ENCODE results near the gene CACNA2D3. TPM values are rescaled to one million over a fixed set of nuclear protein-coding genes. Genes with fewer than 3 reads are reported as not detected.

CACNA2D3 gene
- total RNA-seq, 1 donor = 4.3 TPM

DNA sequence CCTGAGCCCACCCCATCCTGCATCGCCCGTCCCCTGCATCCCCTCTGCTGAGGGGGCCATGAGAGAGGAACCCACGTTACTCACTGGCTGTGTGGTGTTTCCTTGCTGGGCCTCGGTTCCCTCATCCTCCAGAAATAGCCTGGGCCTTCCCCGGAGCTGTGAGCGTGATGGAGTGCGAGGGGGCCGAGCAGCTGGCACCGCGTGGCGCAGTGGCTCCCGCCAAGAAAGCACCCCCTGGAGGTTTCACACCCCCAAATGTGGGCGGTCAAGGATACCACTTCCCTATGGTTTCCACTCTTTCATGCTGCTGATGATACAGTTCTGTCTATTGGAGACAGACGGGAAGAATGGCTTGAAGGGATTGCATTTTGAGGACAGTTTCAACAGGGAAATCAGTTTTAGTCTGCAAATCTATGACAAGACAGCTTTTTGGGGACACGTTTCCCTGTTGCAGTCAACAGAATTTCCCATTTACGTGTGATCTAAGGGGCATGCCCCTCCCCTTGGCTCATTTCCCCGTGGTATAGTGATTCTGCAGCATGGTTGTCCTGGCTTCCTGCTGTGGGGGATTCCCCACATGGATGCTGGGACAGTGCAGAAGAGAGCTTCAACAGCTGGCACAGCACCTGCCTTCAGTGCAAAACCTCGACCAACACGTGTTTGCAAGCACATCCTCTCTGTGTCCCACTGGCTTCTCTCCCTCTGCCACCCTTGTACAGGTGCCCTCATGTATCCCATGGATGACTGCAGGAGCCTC is 428.0 kb downstream of the CACNA2D3 start:
- H3K4me3 ChIP-seq (ENCODE audit: low read depth, low read length) = no peak overlapping the region
- DNase-seq (ENCODE audit: low read depth) = no peak
- TF ChIP-seq, protein P1, sequence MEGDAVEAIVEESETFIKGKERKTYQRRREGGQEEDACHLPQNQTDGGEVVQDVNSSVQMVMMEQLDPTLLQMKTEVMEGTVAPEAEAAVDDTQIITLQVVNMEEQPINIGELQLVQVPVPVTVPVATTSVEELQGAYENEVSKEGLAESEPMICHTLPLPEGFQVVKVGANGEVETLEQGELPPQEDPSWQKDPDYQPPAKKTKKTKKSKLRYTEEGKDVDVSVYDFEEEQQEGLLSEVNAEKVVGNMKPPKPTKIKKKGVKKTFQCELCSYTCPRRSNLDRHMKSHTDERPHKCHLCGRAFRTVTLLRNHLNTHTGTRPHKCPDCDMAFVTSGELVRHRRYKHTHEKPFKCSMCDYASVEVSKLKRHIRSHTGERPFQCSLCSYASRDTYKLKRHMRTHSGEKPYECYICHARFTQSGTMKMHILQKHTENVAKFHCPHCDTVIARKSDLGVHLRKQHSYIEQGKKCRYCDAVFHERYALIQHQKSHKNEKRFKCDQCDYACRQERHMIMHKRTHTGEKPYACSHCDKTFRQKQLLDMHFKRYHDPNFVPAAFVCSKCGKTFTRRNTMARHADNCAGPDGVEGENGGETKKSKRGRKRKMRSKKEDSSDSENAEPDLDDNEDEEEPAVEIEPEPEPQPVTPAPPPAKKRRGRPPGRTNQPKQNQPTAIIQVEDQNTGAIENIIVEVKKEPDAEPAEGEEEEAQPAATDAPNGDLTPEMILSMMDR (IDR thresholded peaks at IDR 0.05; ENCODE audit: insufficient read depth, low read depth, low read length) = no peak

DNA sequence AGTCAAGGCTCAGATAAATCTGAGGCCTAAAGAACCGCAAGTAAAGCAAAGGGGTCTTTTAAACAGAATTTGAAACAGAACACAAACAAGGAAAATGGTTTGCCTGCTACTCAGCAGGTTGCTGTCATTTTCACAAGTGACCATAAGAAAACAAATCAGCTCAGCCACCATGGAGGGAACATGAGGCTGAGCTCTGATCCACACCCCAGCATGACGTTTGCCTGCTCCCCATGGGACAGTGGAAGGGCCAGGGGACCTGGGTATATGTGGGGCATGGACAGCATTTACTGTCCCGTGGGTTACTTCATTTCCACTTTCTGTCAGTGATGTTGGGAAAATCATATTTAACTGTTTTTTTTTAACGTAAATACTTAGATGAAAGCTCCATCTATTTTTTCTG is 434.3 kb downstream of the CACNA2D3 start:
- TF ChIP-seq, protein P1 (IDR thresholded peaks at IDR 0.05; ENCODE audit: insufficient read depth, low read depth, low read length) = no peak
- DNase-seq (ENCODE audit: low read depth) = no peak
- H3K4me3 ChIP-seq (ENCODE audit: low read depth, low read length) = no peak overlapping the region

DNA sequence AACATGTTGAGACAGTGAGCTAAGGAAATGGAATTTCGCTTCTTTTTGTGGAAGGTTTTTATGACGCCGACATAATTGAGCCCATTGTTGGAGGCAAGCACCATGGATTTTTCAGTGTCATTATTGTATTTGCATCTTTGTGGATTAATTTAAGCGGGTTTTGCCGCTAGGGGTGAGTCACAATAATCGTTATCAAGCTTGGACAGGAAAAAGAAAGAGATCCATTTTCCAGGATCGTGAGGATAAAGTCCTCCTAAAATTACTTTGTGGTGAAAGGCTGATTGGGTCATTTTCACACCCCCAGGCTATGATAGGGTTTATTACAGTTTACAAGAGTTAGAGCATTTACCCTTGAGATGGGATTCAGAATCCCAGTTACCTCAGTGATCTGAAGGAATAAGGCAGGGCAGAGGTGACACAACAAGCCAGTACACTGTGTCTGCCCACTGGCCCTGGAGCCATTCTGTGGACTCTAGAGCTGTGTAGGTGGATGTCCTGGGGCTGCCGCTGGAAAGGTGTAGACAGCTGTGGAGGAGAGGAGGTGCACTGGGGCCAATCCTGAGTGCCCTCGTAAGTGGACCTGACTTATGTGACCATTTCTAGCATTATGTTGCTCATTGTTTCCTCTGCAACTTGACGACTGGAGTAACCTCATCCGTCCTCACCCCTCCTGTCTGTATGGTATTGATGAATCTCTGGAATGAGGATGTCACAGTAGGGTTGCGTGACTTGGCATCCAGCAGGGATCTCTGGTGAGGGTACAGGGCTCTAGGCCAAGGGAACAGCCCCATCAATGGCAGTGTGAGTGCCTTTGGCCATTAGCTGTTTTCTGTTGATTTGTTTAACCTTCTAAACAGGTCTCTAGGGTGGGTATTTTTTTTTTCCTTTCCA is 435.4 kb downstream of the CACNA2D3 start:
- no peak for DNase-seq (ENCODE audit: low read depth)
- TF ChIP-seq, protein P1 (IDR thresholded peaks at IDR 0.05; ENCODE audit: insufficient read depth, low read depth, low read length) = no peak
- H3K4me3 ChIP-seq (ENCODE audit: low read depth, low read length) = no peak overlapping the region

DNA sequence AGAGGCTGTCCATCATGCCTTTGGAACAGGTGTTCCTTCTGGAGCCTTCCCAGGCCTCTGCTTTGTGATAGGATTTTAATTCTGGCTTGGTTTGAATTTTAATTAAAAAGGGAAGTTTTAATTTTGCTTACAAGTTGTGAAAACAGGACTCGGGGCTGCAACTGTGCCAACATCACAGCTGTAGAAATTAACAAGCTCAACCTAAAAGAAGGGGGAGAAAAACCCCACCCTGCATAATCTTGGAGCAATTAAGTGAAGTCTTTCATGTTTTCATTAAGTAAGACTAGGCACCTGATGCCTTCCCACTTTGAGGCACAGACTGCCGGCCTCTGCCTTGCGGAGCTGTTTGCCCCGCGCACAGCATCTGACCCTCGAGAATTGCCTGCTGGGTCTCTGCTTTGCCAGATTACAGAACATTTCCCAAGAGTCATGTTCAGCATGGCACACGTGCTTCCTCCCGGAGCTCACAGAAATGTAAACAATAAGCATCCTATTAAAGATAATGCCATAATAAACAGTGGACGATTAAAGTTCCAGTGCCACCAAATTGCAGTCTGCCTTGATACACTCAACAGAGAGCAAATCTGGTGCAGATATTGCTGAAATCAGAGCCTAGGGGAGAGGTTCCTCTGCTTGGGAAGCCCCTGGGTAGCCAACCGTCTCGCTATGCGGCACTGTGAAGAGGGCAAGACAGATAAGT is 441.3 kb downstream of the CACNA2D3 start:
- DNase-seq (ENCODE audit: low read depth) = no peak
- no peak overlapping the region for H3K4me3 ChIP-seq (ENCODE audit: low read depth, low read length)
- TF ChIP-seq, protein P1 (IDR thresholded peaks at IDR 0.05; ENCODE audit: insufficient read depth, low read depth, low read length) = no peak

DNA sequence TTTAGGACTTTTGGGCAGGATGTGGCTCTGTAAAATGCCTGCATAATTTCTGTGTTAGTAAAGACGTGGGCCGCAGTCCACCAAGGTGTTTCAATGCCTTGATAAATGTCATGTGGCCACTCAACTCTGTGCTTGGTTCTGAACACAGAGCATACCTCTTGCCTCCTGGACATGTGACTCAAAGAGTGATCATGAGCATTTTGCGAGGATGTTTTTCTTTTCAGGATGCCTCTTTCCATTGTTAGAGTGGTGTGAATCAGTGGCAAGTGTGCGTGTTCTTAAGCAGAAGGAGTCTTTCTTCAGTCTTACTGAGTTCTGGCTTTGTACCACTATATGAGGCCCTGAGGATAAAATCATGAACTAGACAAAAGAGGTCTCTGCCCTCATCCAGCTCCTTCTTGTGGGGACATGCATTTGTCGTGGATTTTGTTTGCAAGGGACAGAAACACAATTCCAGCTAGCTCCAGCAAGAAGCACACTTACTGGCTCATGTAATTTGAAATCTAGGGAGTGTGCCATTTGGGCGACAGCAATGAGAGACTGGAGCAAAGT is 442.1 kb downstream of the CACNA2D3 start:
- TF ChIP-seq, protein P1 (IDR thresholded peaks at IDR 0.05; ENCODE audit: insufficient read depth, low read depth, low read length) = no peak
- DNase-seq (ENCODE audit: low read depth) = no peak

DNA sequence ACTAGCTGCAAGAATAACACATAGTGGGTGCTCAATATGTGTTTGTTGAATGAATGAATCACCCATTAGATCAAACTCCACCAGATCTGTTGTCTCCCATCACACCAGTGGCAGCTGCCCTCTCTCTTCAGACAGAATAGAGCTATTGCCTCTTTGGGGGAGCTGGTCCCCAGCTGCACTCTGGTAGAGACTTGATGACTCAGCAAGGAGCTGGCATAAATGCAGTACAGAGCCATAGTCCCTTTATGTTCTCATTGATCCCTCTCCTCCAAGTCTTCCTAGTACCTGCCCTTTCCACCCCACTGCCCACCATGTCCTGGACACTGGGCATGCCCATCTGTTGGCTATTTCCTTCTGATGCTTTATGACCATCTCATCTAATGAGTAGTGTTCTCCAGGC is 443.6 kb downstream of the CACNA2D3 start:
- no peak overlapping the region for H3K4me3 ChIP-seq (ENCODE audit: low read depth, low read length)
- TF ChIP-seq, protein P1 (IDR thresholded peaks at IDR 0.05; ENCODE audit: insufficient read depth, low read depth, low read length) = no peak
- DNase-seq (ENCODE audit: low read depth) = no peak

More for the DNA sequence above, 442.1 kb downstream of the CACNA2D3 start:
- H3K4me3 ChIP-seq (ENCODE audit: low read depth, low read length) = no peak overlapping the region
